ENCODE results near the gene GADD45GIP1.
A peak's percentile ranks its signal among the peaks of the same experiment; 100 is the strongest.

Gene GADD45GIP1

DNA sequence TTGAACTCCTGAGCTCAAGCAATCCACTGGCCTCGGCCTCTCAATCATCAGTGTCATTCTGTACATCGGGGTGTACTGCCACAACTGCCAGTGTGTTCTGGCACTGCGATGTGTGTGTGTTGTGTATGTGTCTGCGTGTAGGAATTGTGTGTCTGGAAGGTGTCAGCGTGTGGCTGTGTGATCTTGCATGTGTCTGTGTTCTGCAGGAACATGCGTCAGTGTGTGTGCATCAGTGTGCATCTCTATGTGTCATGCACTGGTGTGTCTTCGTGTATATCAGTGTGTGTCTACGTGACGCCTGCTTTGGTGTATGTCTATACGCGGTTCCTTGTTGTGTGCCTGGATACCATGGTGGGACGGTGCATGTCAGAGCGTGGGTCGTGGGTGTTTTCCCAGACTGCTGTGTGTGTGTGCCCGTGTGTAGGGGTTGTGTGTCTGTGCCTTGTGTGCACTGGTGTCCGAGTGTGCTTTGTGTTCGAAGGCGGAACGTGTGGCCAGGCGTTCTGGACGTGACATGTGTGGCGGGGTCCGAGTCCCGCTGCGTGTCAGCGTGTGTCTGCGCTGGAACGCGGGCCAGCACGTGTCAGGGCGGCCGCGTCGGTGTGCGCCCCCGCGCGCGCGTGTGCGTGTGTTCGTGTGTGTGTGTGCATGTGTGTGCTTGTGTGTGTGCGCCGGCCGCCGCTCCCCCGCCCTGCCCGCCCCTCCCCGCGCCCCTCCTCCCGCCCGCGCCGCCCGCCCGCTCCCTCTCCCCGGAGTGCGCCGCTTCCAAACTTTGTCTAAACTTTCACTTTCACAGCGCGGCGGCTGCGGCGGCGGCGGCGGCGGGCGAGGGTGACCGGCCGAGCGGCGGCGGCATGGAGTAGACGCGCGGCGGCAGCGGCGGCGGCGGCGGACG lies 37.9 kb upstream of the GADD45GIP1 start, which contains the start of gene NFIX:
TSS of gene NFIX (plus strand) at position 775 of the 895 bp plus-strand sequence. CDS start 363 bp downstream, outside the sequence.
- TF ChIP-seq, protein P1, sequence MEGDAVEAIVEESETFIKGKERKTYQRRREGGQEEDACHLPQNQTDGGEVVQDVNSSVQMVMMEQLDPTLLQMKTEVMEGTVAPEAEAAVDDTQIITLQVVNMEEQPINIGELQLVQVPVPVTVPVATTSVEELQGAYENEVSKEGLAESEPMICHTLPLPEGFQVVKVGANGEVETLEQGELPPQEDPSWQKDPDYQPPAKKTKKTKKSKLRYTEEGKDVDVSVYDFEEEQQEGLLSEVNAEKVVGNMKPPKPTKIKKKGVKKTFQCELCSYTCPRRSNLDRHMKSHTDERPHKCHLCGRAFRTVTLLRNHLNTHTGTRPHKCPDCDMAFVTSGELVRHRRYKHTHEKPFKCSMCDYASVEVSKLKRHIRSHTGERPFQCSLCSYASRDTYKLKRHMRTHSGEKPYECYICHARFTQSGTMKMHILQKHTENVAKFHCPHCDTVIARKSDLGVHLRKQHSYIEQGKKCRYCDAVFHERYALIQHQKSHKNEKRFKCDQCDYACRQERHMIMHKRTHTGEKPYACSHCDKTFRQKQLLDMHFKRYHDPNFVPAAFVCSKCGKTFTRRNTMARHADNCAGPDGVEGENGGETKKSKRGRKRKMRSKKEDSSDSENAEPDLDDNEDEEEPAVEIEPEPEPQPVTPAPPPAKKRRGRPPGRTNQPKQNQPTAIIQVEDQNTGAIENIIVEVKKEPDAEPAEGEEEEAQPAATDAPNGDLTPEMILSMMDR (conservative IDR thresholded peaks at IDR 0.05; ENCODE audit: low read depth, low read length): no peak
- peak; percentile 44 for DNase-seq (ENCODE audit: low read depth)
- peak within 1 kb of the TSS; percentile 76 for H3K4me3 ChIP-seq (ENCODE audit: low read depth, low read length)

DNA sequence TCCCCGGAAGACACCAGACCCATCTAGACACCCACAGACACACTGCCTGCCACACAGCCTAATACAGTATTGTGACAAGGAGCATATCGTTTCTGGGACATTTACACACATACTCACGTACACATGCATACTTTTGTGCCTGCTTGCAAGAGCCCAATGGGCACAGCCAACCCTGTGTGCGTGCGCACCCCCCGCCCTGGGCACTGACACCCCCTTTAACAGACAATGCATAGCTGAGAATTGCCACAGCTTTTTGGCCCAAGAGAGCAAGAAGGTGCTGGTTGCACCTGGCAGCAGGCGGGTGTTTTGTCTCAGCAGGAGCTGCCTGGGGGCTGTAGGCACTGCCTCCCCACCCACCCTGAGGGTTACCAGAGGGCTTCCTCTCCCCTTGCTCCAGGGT lies 36.5 kb upstream of the GADD45GIP1 start:
- DNase-seq (ENCODE audit: low read depth): no peak
- H3K4me3 ChIP-seq (ENCODE audit: low read depth, low read length): no peak overlapping the region
- TF ChIP-seq, protein P1 (conservative IDR thresholded peaks at IDR 0.05; ENCODE audit: low read depth, low read length): no peak

DNA sequence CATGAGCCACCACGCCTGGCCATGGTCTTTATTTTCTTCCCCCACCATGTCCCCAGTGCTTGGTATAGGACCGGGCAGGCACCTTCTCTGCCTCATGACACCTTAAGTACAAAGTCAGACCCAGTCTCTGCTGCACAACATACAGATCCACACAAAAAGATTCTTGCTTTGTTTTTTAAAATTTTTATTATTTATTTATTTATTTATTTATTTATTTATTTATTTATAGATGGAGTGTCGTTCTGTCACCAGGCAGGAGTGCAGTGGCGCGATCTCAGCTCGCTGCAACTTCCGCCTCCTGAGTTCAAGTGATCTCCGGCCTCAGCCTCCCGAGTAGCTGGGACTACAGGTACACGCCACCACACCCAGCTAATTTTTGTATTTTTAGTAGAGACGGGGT lies 35.7 kb upstream of the GADD45GIP1 start:
- TF ChIP-seq, protein P1 (conservative IDR thresholded peaks at IDR 0.05; ENCODE audit: low read depth, low read length): no peak
- DNase-seq (ENCODE audit: low read depth): no peak
- no peak overlapping the region for H3K4me3 ChIP-seq (ENCODE audit: low read depth, low read length)

DNA sequence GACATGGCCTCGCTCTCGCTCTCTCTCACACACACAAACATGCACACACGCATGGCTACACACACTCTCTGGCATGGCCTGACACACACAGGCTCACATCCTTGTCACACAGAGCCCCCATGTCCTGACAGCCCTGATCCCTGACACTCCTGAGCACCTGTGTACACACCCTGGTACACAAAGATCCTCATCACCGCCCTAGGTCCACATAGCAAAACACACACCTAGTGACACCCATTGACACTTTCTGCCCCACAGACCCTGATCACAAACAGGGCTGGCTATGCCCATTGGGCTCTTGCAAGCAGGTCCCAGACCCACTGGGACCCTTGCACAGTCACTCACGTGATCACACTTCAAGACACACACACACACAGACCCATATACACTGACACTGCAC lies 34.3 kb upstream of the GADD45GIP1 start:
- no peak overlapping the region for H3K4me3 ChIP-seq (ENCODE audit: low read depth, low read length)
- TF ChIP-seq, protein P1 (conservative IDR thresholded peaks at IDR 0.05; ENCODE audit: low read depth, low read length): no peak

DNA sequence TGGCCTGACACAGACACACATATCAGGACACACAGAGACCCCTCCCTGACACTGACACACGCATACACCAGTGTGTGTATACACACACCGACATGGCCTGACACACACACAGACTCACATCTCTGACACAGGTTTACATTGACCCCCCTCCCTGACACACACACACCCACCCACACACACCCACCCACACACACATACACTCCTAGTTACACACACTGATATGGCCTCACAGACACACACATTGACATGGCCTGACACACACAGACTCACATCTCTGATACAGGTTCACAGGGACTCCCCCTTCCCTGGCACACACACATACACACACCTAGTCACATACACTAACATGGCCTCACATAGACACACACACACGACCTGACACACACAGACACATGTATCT lies 33.8 kb upstream of the GADD45GIP1 start:
- TF ChIP-seq, protein P1 (conservative IDR thresholded peaks at IDR 0.05; ENCODE audit: low read depth, low read length): no peak
- DNase-seq (ENCODE audit: low read depth): no peak

More for the DNA sequence above, 34.3 kb upstream of the GADD45GIP1 start:
- no peak for DNase-seq (ENCODE audit: low read depth)

DNA sequence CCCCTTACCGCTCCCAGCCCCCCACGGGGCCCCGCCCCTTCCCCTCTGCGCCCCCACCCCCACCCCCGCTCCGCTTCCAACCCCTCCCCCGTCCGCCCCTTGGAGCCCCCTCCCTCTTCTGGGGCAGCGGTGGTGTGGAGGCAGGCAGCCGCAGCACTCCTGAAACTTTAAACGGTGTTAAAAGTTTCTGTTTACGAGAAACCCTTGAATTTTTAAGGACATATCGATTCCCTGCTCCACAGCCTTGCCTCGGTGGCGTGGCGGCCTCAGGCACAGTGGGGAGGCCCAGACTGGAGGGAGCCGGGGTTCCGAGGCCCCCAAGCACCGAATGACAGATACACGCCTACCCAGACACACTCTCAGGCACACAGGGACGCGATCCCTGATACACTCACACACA lies 33.4 kb upstream of the GADD45GIP1 start:
- no peak overlapping the region for H3K4me3 ChIP-seq (ENCODE audit: low read depth, low read length)
- no peak for DNase-seq (ENCODE audit: low read depth)
- TF ChIP-seq, protein P1 (conservative IDR thresholded peaks at IDR 0.05; ENCODE audit: low read depth, low read length): no peak

More for the DNA sequence above, 33.8 kb upstream of the GADD45GIP1 start:
- no peak overlapping the region for H3K4me3 ChIP-seq (ENCODE audit: low read depth, low read length)

Measured in choroid plexus epithelial cell (primary cell).